Measurements from ENCODE around the gene PARVA.

The PARVA gene

GRCh38 chr11:12507391-12507790, 130.0 kb downstream of the PARVA start:
- DNase-seq (ENCODE audit: low spot score) = no peak
- TF ChIP-seq CTCF (IDR thresholded peaks at IDR 0.05; ENCODE audit: extremely low read depth, insufficient read depth, missing control alignments) = no peak
- in situ Hi-C loops (cut with MboI; ENCODE audit: low pct_unique_long_range_greater_than_20kb, low sequenced_read_pairs, unreplicated experiment) = no loop called here

GRCh38 chr11:12508151-12508751, 130.9 kb downstream of the PARVA start:
- no peak for TF ChIP-seq CTCF (IDR thresholded peaks at IDR 0.05; ENCODE audit: extremely low read depth, insufficient read depth, missing control alignments)
- no peak for DNase-seq (ENCODE audit: low spot score)
- in situ Hi-C loops (cut with MboI; ENCODE audit: low pct_unique_long_range_greater_than_20kb, low sequenced_read_pairs, unreplicated experiment) = no loop called here

- DNase-seq (ENCODE audit: low spot score) = no peak
- TF ChIP-seq CTCF (IDR thresholded peaks at IDR 0.05; ENCODE audit: extremely low read depth, insufficient read depth, missing control alignments) = no peak
- in situ Hi-C loops (cut with MboI; ENCODE audit: low pct_unique_long_range_greater_than_20kb, low sequenced_read_pairs, unreplicated experiment) = no loop called here
Measured at GRCh38 chr11:12509371-12509770, 132.0 kb downstream of the PARVA start.

GRCh38 chr11:12512132-12512531, 134.8 kb downstream of the PARVA start:
- TF ChIP-seq CTCF (IDR thresholded peaks at IDR 0.05; ENCODE audit: extremely low read depth, insufficient read depth, missing control alignments) = no peak
- DNase-seq (ENCODE audit: low spot score) = no peak
- in situ Hi-C loops (cut with MboI; ENCODE audit: low pct_unique_long_range_greater_than_20kb, low sequenced_read_pairs, unreplicated experiment) = no loop called here

GRCh38 chr11:12512826-12513395, 135.5 kb downstream of the PARVA start:
- no peak for TF ChIP-seq CTCF (IDR thresholded peaks at IDR 0.05; ENCODE audit: extremely low read depth, insufficient read depth, missing control alignments)
- no peak for DNase-seq (ENCODE audit: low spot score)
- in situ Hi-C loops (cut with MboI; ENCODE audit: low pct_unique_long_range_greater_than_20kb, low sequenced_read_pairs, unreplicated experiment) = no loop called here

- DNase-seq (ENCODE audit: low spot score) = no peak
- no peak for TF ChIP-seq CTCF (IDR thresholded peaks at IDR 0.05; ENCODE audit: extremely low read depth, insufficient read depth, missing control alignments)
- in situ Hi-C loops (cut with MboI; ENCODE audit: low pct_unique_long_range_greater_than_20kb, low sequenced_read_pairs, unreplicated experiment) = no loop called here
Measured at GRCh38 chr11:12516387-12517105, 139.2 kb downstream of the PARVA start.
